Smooth muscle cell (in vitro differentiated cells): Measurements from ENCODE around the gene IL1B. TPM values are rescaled to one million over a fixed set of nuclear protein-coding genes. Genes with fewer than 3 reads are reported as not detected.

Experiments used
- DNase-seq: peaks from one replicate; lab custom pipeline; 2025; ENCODE audit not compliant: unreplicated experiment; lab: John Stamatoyannopoulos, UW
- H2AFZ ChIP-seq: fragments of 200-600 bp; sonication (generic); 2 replicates; pipeline ENCODE4 v1.6.0; 2016; ENCODE audit warnings: antibody characterized with exemption, low read depth, mild to moderate bottlenecking
- H3F3A ChIP-seq: fragments of 200-600 bp; sonication (generic); 2 replicates; pipeline ENCODE4 v1.6.0; 2017; ENCODE audit warnings: antibody characterized with exemption, low read depth
- H3K27ac ChIP-seq: fragments of 200-600 bp; sonication (generic); 2 replicates; pipeline ENCODE4 v1.5.1; 2016; ENCODE audit warnings: low read depth, mild to moderate bottlenecking
- H3K27me3 ChIP-seq: fragments of 200-600 bp; sonication (generic); 2 replicates; pipeline ENCODE4 v1.6.1; 2016; ENCODE audit warnings: low read depth, mild to moderate bottlenecking
- H3K36me3 ChIP-seq: fragments of 200-600 bp; sonication (generic); 2 replicates; pipeline ENCODE4 v1.5.1; 2016; ENCODE audit warnings: low read depth
- H3K4me1 ChIP-seq: fragments of 200-600 bp; sonication (generic); 2 replicates; pipeline ENCODE4 v1.5.1; 2016; ENCODE audit warnings: low read depth
- H3K4me2 ChIP-seq: fragments of 200-600 bp; sonication (generic); 2 replicates; pipeline ENCODE4 v1.6.0; 2016; ENCODE audit warnings: mild to moderate bottlenecking
- H3K4me3 ChIP-seq: fragments of 200-600 bp; sonication (generic); 2 replicates; pipeline ENCODE4 v1.5.1; 2016; ENCODE audit warnings: mild to moderate bottlenecking
- H3K79me2 ChIP-seq: fragments of 200-600 bp; sonication (generic); 2 replicates; pipeline ENCODE4 v1.6.0; 2016; ENCODE audit warnings: low read depth, mild to moderate bottlenecking
- H3K9ac ChIP-seq: fragments of 200-600 bp; sonication (generic); 2 replicates; pipeline ENCODE4 v1.6.0; 2016; ENCODE audit warnings: low read depth
- H3K9me3 ChIP-seq: fragments of 200-600 bp; sonication (generic); replicated peaks from 2 replicates; pipeline ENCODE4 v1.5.1; 2016; ENCODE audit warnings: low read depth
- H4K20me1 ChIP-seq: fragments of 200-600 bp; sonication (generic); 2 replicates; pipeline ENCODE4 v1.6.0; 2016; ENCODE audit warnings: low read depth
- CTCF ChIP-seq: fragments of 200-600 bp; sonication (generic); IDR thresholded peaks from 2 replicates; pipeline ENCODE4 v1.5.1; 2017; ENCODE audit warnings: borderline replicate concordance, mild to moderate bottlenecking, antibody characterized with exemption; ENCODE audit not compliant: insufficient read depth, poor library complexity, severe bottlenecking
- WGBS: methylation state at CpG from one replicate; pipeline ENCODE4 v1.1.7; 2016; ENCODE audit warnings: low lambda C conversion rate; 5-methylcytosine and 5-hydroxymethylcytosine counted together
- polyA plus RNA-seq: library from polyadenylated mRNA; unstranded; fragments of >200 nt; fragmentation: Nextera tagmentation; extraction: Ambion mirVana; gene quantifications from 2 replicates; pipeline ENCODE4 v1.2.1, GENCODE V29; 2016
- total RNA-seq: library from RNA; depleted of rRNA; stranded (reverse); fragments of >200 nt; gene quantifications from 2 replicates; pipeline ENCODE4 v1.2.3, GENCODE V29; 2014

The IL1B gene
- total and polyA plus RNA-seq, 2 experiments from 2014 or later = not detected

GRCh38 chr2:112830682-112831512 lies 5.7 kb downstream of the IL1B start:
- Histone ChIP-seq H3K4me3 (no peak overlapping the region), H4K20me1 (no peaks in the 10 kb centered on the region), H2AFZ (no peak overlapping the region), H3K27ac (no peak overlapping the region), H3F3A (no peaks in the 10 kb centered on the region), H3K4me1 (no peaks in the 10 kb centered on the region), H3K9ac (no peak overlapping the region), H3K27me3 (no peaks in the 10 kb centered on the region), H3K4me2 (no peak overlapping the region), H3K36me3 (no peaks in the 10 kb centered on the region), H3K9me3 (no peaks in the 10 kb centered on the region), H3K79me2 (no peaks in the 10 kb centered on the region)
- no peak for DNase-seq
- 86% methylated on average over 5 of the region's 5 CpGs for WGBS
- no peak for TF ChIP-seq CTCF

- Histone ChIP-seq H3K27me3 (no peaks in the 10 kb centered on the region), H3K79me2 (no peaks in the 10 kb centered on the region), H3K9ac (no peak overlapping the region), H3K36me3 (no peaks in the 10 kb centered on the region), H3F3A (no peaks in the 10 kb centered on the region), H3K27ac (no peak overlapping the region), H4K20me1 (no peaks in the 10 kb centered on the region), H3K4me2 (no peak overlapping the region), H3K4me3 (no peak overlapping the region), H3K4me1 (no peaks in the 10 kb centered on the region), H3K9me3 (no peaks in the 10 kb centered on the region), H2AFZ (no peak overlapping the region)
- no peak for DNase-seq
- no peak for TF ChIP-seq CTCF
- WGBS = 93% methylated on average over 10 of the region's 10 CpGs
Measured at GRCh38 chr2:112829961-112830681, 6.5 kb downstream of the IL1B start.

- Histone ChIP-seq H4K20me1 (no peaks in the 10 kb centered on the region), H2AFZ (no peak overlapping the region), H3K27me3 (no peaks in the 10 kb centered on the region), H3K9ac (no peak overlapping the region), H3K36me3 (no peaks in the 10 kb centered on the region), H3K4me2 (no peak overlapping the region), H3K27ac (no peak overlapping the region), H3K4me1 (no peaks in the 10 kb centered on the region), H3K9me3 (no peaks in the 10 kb centered on the region), H3K79me2 (no peaks in the 10 kb centered on the region), H3K4me3 (no peak overlapping the region), H3F3A (no peaks in the 10 kb centered on the region)
- WGBS = 87% methylated on average over 5 of the region's 5 CpGs
- no peak for DNase-seq
- TF ChIP-seq CTCF = no peak
Measured at GRCh38 chr2:112829101-112829960, 7.2 kb downstream of the IL1B start.
